ENCODE data around the gene SH3BP5. TPM values are rescaled to one million over a fixed set of nuclear protein-coding genes. Genes with fewer than 3 reads are reported as not detected.
A peak's percentile ranks its signal among the peaks of the same experiment; 100 is the strongest.

Gene SH3BP5
- total RNA-seq, 1 experiment from 2014 or later, result 13.9 TPM

DNA sequence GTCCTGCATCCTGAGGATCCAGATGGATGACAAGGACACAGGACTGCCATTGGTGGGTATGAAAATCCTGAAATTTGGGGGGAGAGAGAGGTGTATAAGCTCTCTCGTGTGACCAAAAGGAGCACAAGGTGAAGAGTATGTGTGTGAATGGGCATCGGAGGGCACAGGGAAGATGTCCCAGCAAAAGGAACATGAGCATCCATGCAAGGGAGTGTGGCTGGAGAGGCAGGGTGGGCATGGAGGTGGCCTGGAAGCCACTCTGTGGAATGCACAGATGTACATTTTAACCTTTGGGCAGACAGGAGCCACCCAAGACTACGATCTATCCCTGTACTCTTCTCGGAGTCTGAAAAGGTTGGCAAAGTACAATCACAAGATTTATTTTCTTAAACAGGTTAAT lies 71.9 kb downstream of the SH3BP5 start:
- ATAC-seq (no peak), DNase-seq (ENCODE audit: low read depth, low spot score) (no peak)
- no peaks in the 10 kb centered on the region for H3K9me2 ChIP-seq (ENCODE audit: insufficient read depth)
- intact Hi-C loops (cut with micrococcal nuclease), result no loop called here
- H3K27ac ChIP-seq (ENCODE audit: low read depth, low read length), result no peak overlapping the region
- ChIA-PET CTCF (no interaction called here), POLR2A (no interaction called here), RAD21 (ENCODE audit: low non-redundant PET in 1 of 2, low total read pairs in 2 of 2, uncharacterized antibody in 2 of 2, unreplicated experiment in 2 of 2) (no interaction called here)
- peaks cover 21% of the 10 kb centered on the region in 2 experiments; a peak in 3 of 4 replicates for H3K36me3 ChIP-seq (ENCODE audit: control insufficient read depth in 1 of 2, insufficient read depth in 2 of 2, low read length in 2 of 2)
- no peaks in the 10 kb centered on the region for H3K79me2 ChIP-seq (ENCODE audit: insufficient read depth, low read length)
- no peaks in the 10 kb centered on the region for H3K9me3 ChIP-seq (ENCODE audit: control insufficient read depth in 1 of 2, insufficient read depth in 1 of 2, low read depth in 1 of 2, low read length in 2 of 2)
- H2AFZ ChIP-seq (ENCODE audit: low read depth, low read length, poor library complexity, severe bottlenecking), result no peak overlapping the region
- TF ChIP-seq SIN3A (IDR thresholded peaks at IDR 0.05; ENCODE audit: low read depth), result no peak
- TF ChIP-seq JUND (IDR thresholded peaks at IDR 0.05), result 0 out of 2 replicates have a peak, but pooled peaks have one; percentile 9
- TF ChIP-seq, protein P1, sequence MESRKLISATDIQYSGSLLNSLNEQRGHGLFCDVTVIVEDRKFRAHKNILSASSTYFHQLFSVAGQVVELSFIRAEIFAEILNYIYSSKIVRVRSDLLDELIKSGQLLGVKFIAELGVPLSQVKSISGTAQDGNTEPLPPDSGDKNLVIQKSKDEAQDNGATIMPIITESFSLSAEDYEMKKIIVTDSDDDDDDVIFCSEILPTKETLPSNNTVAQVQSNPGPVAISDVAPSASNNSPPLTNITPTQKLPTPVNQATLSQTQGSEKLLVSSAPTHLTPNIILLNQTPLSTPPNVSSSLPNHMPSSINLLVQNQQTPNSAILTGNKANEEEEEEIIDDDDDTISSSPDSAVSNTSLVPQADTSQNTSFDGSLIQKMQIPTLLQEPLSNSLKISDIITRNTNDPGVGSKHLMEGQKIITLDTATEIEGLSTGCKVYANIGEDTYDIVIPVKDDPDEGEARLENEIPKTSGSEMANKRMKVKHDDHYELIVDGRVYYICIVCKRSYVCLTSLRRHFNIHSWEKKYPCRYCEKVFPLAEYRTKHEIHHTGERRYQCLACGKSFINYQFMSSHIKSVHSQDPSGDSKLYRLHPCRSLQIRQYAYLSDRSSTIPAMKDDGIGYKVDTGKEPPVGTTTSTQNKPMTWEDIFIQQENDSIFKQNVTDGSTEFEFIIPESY (IDR thresholded peaks at IDR 0.05; ENCODE audit: extremely low read depth, insufficient replicate concordance, low read length), result no peak
- no peak for TF ChIP-seq POLR2AphosphoS5 (IDR thresholded peaks at IDR 0.05; ENCODE audit: low read depth, low read length)
- H3K9ac ChIP-seq (ENCODE audit: low read length), result no peak overlapping the region
- no peak overlapping the region for H3K4me3 ChIP-seq (replicated peaks in 1 of 2; ENCODE audit: low read depth in 1 of 2, low read length in 2 of 2)
- H3K4me1 ChIP-seq (ENCODE audit: control insufficient read depth in 1 of 2, insufficient read depth in 2 of 2, low read length in 2 of 2), result no peaks in the 10 kb centered on the region
- no peak overlapping the region for H3K4me2 ChIP-seq (ENCODE audit: low read length)
- no peaks in the 10 kb centered on the region for H4K20me1 ChIP-seq (ENCODE audit: insufficient read depth)
- H3K27me3 ChIP-seq (ENCODE audit: insufficient read depth, low read length), result no peaks in the 10 kb centered on the region
- BruUV-seq (replicated peaks), result no TSS peak

GRCh38 chr3:15258720-15259119 lies 73.7 kb downstream of the SH3BP5 start:
- no TSS peak for BruUV-seq (replicated peaks)
- no peaks in the 10 kb centered on the region for H3K9me2 ChIP-seq (ENCODE audit: insufficient read depth)
- no peak for ATAC-seq
- TF ChIP-seq POLR2AphosphoS5 (IDR thresholded peaks at IDR 0.05; ENCODE audit: low read depth, low read length) (0 out of 2 replicates have a peak, but pooled peaks have one; percentile 0), SP1 (IDR thresholded peaks at IDR 0.05; ENCODE audit: low read depth) (no peak)
- ChIA-PET RAD21 (ENCODE audit: low non-redundant PET in 1 of 2, low total read pairs in 2 of 2, uncharacterized antibody in 2 of 2, unreplicated experiment in 2 of 2) (no interaction called here), POLR2A (no interaction called here), CTCF (no interaction called here)
- H3K27ac ChIP-seq (ENCODE audit: low read depth, low read length), result no peak overlapping the region
- H3K79me2 ChIP-seq (ENCODE audit: insufficient read depth, low read length), result no peaks in the 10 kb centered on the region
- H3K4me1 ChIP-seq (ENCODE audit: control insufficient read depth in 1 of 2, insufficient read depth in 2 of 2, low read length in 2 of 2), result no peaks in the 10 kb centered on the region
- H2AFZ ChIP-seq (ENCODE audit: low read depth, low read length, poor library complexity, severe bottlenecking), result no peak overlapping the region
- H3K9ac ChIP-seq (ENCODE audit: low read length), result no peak overlapping the region
- no peaks in the 10 kb centered on the region for H3K27me3 ChIP-seq (ENCODE audit: insufficient read depth, low read length)
- H4K20me1 ChIP-seq (ENCODE audit: insufficient read depth), result no peaks in the 10 kb centered on the region
- no peak overlapping the region for H3K4me2 ChIP-seq (ENCODE audit: low read length)
- intact Hi-C loops (cut with micrococcal nuclease), result no loop called here
- no peaks in the 10 kb centered on the region for H3K9me3 ChIP-seq (ENCODE audit: control insufficient read depth in 1 of 2, insufficient read depth in 1 of 2, low read depth in 1 of 2, low read length in 2 of 2)
- H3K4me3 ChIP-seq (replicated peaks in 1 of 2; ENCODE audit: low read depth in 1 of 2, low read length in 2 of 2), result no peak overlapping the region
- DNase-seq (ENCODE audit: low read depth, low spot score), result no peak
- peaks cover 25 to 26% of the 10 kb centered on the region in 2 experiments; a peak in 3 of 4 replicates for H3K36me3 ChIP-seq (ENCODE audit: control insufficient read depth in 1 of 2, insufficient read depth in 2 of 2, low read length in 2 of 2)
